Ovary (tissue), 3 donors: ENCODE measurements around the gene OR2J3.

Experiments
- EP300 ChIP-seq: sonication (generic); formaldehyde crosslinking; IDR thresholded peaks from one replicate; pipeline ENCODE4 v1.6.1; 2017; ENCODE audit warnings: antibody characterized with exemption
- POLR2A ChIP-seq: fragments of 450-650 bp; IDR thresholded peaks from one replicate; pipeline ENCODE4 v1.6.1; 2017; ENCODE audit warnings: antibody characterized with exemption, mild to moderate bottlenecking, moderate library complexity
- TF ChIP-seq, protein P1 (sequence below), 3 donors: fragments of 450-650 bp in 2 of 3; fragments of 200-600 bp in 1 of 3; IDR thresholded peaks; one replicate each; pipeline versions ENCODE4 v1.5.1 to v1.8.0; 2016 to 2022; ENCODE audit warnings: antibody characterized with exemption in 3 of 3, mild to moderate bottlenecking in 1 of 3
- donor health status: DM: no; HTN: no; CAD: no.

DNA sequence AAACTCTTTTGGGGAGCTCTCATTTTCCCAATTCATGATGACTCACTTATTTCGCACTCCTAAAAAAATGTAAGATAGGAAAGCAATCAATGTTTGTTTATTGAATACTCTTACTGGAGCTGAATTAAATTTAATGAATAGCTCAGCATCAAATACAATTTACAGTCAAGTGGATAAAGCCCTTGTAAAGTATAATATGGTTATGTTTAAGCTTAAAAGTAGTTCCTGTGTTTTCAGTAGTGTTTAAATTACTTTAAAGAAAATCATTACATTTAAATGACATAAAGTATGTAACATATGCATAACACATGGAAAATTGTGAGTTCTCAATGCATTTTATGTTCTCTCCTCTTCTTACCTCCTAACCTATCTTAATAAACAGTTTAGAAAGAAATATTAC, 20.6 kb upstream of the OR2J3 start, which contains the start of gene OR2B3:
- TF ChIP-seq, protein P1, sequence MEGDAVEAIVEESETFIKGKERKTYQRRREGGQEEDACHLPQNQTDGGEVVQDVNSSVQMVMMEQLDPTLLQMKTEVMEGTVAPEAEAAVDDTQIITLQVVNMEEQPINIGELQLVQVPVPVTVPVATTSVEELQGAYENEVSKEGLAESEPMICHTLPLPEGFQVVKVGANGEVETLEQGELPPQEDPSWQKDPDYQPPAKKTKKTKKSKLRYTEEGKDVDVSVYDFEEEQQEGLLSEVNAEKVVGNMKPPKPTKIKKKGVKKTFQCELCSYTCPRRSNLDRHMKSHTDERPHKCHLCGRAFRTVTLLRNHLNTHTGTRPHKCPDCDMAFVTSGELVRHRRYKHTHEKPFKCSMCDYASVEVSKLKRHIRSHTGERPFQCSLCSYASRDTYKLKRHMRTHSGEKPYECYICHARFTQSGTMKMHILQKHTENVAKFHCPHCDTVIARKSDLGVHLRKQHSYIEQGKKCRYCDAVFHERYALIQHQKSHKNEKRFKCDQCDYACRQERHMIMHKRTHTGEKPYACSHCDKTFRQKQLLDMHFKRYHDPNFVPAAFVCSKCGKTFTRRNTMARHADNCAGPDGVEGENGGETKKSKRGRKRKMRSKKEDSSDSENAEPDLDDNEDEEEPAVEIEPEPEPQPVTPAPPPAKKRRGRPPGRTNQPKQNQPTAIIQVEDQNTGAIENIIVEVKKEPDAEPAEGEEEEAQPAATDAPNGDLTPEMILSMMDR (IDR thresholded peaks at IDR 0.05), result no peak
- TF ChIP-seq POLR2A (no peak), EP300 (no peak)
